UCSD-AML1 (cell line): ENCODE measurements around the gene DNER.
"Not testable (repeated sequence)": the region's sequence is repeated elsewhere in the genome, so short reads cannot be mapped to it uniquely, and the experiment has no call there.

Experiments used
- DNase-seq: peaks from one replicate; lab custom pipeline; 2025; ENCODE audit not compliant: unreplicated experiment; lab: John Stamatoyannopoulos, UW

The DNER gene

GRCh38 chr2:229718057-229718456, 3.7 kb upstream of the DNER start:
- DNase-seq = no peak

- DNase-seq = no peak
Observed at GRCh38 chr2:229715895-229716507, 1.6 kb upstream of the DNER start.

GRCh38 chr2:229714736-229715541, 584 bp upstream of the DNER start:
- DNase-seq = peak; percentile 38

GRCh38 chr2:229713371-229714079, 830 bp downstream of the DNER start:
- no peak for DNase-seq

GRCh38 chr2:229712136-229712535, 2.2 kb downstream of the DNER start:
- DNase-seq = no peak

GRCh38 chr2:229708335-229708734, 6.0 kb downstream of the DNER start:
- no peak for DNase-seq

GRCh38 chr2:229703909-229704630, 10.3 kb downstream of the DNER start:
- DNase-seq = no peak

GRCh38 chr2:229701716-229702115, 12.6 kb downstream of the DNER start:
- DNase-seq = no peak

GRCh38 chr2:229701062-229701461, 13.3 kb downstream of the DNER start:
- no peak for DNase-seq

GRCh38 chr2:229695961-229696360, 18.4 kb downstream of the DNER start:
- no peak for DNase-seq

GRCh38 chr2:229693845-229694244, 20.5 kb downstream of the DNER start:
- not testable (repeated sequence) for DNase-seq

GRCh38 chr2:229691631-229692030, 22.7 kb downstream of the DNER start:
- DNase-seq = no peak

GRCh38 chr2:229689307-229689839, 25.0 kb downstream of the DNER start:
- DNase-seq = no peak

GRCh38 chr2:229688141-229688540, 26.2 kb downstream of the DNER start:
- no peak for DNase-seq

- DNase-seq = no peak
Observed at GRCh38 chr2:229686122-229686919, 28.0 kb downstream of the DNER start.

- DNase-seq = no peak
Observed at GRCh38 chr2:229684942-229685562, 29.3 kb downstream of the DNER start.

GRCh38 chr2:229679393-229680125, 34.8 kb downstream of the DNER start:
- DNase-seq = no peak

- no peak for DNase-seq
Observed at GRCh38 chr2:229675569-229675968, 38.8 kb downstream of the DNER start.
